ENCODE data around the gene ASPA. TPM values are rescaled to one million over a fixed set of nuclear protein-coding genes. Genes with fewer than 3 reads are reported as not detected.

Gene ASPA
- total and polyA plus RNA-seq, 2 of the 13 experiments (the other 11 are each of a cell fraction or from before 2014, with no cell fraction given), result not detected

DNA sequence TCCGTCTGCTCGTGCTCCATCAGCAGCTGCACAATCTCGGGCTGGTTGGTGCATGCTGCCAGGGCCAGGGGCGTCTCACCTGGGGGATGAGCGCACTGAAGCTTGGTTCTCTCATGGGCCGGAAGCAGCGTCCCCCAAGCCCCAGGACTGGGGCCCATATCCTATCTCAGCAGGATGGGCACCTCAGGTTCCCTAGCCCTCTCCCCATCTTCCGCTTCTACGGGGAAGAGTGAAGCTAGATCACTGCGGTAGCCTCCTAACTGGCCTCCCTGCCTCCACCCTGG is 57.0 kb downstream of the ASPA start:
- WGBS (ENCODE audit: low lambda C conversion rate), result 97% methylated on average over 3 of the region's 10 CpGs
- ChIA-PET CTCF (ENCODE audit: low intra/inter-chr PET ratio, low total read pairs) (no interaction called here), POLR2A (no interaction called here)
- no TSS peak for BruUV-seq (replicated peaks)
- H3K36me3 ChIP-seq (replicated peaks in 1 of 2; ENCODE audit: control insufficient read depth in 1 of 2, insufficient read depth in 2 of 2, low read length in 2 of 2), result no peaks in the 10 kb centered on the region
- no peak overlapping the region for H3K4me2 ChIP-seq (ENCODE audit: low read depth, low read length)
- no peaks in the 10 kb centered on the region for H3K79me2 ChIP-seq (ENCODE audit: insufficient read depth, low read length)
- H3K27ac ChIP-seq (ENCODE audit: extremely low read length, insufficient read depth, low read length), result no peak overlapping the region
- H3K4me1 ChIP-seq (ENCODE audit: insufficient read depth, low read length), result peaks cover 49% of the 10 kb centered on the region
- FAIRE-seq (no peak), ATAC-seq (no peak), DNase-seq (ENCODE audit: low spot score) (no peak)
- in situ Hi-C loops (cut with HindIII; ENCODE audit: extremely low pct_ligation_motif_present, low pct_unique_long_range_greater_than_20kb) (no loop called here), intact Hi-C loops (cut with micrococcal nuclease; ENCODE audit: unreplicated experiment) (loop anchor here (5.0 kb wide), 1 partner anchor 60 kb away; the partner anchor contains the start of gene SPATA22)
- no peak overlapping the region for H3K9ac ChIP-seq (ENCODE audit: insufficient read depth, low read depth, low read length)
- no peaks in the 10 kb centered on the region for H4K20me1 ChIP-seq (ENCODE audit: insufficient read depth, low read length)
- no peaks in the 10 kb centered on the region for H3K27me3 ChIP-seq (ENCODE audit: control insufficient read depth in 1 of 2, insufficient read depth in 2 of 2, low read length in 2 of 2)
- no peak overlapping the region for H2AFZ ChIP-seq (ENCODE audit: low read length)
- H3K9me3 ChIP-seq (ENCODE audit: low read length), result no peaks in the 10 kb centered on the region
- no peak overlapping the region for H3K4me3 ChIP-seq (replicated peaks in 1 of 3; ENCODE audit: insufficient read depth in 1 of 3, low read depth in 2 of 3, low read length in 3 of 3)
- TF ChIP-seq ZNF468 (CRISPR knock-in tag; IDR thresholded peaks at IDR 0.05), result no peak
- no peak for TF ChIP-seq ZNF652 (CRISPR knock-in tag; IDR thresholded peaks at IDR 0.05; ENCODE audit: borderline replicate concordance, low read depth)
- TF ChIP-seq ZNF878 (CRISPR knock-in tag; IDR thresholded peaks at IDR 0.05), result no peak
- no peak for TF ChIP-seq ZNF292 (CRISPR knock-in tag; IDR thresholded peaks at IDR 0.05; ENCODE audit: borderline replicate concordance, low read depth)
- no peak for TF ChIP-seq GATA4 (IDR thresholded peaks at IDR 0.05; ENCODE audit: borderline replicate concordance, low read depth)
- TF ChIP-seq ZNF121 (CRISPR knock-in tag; IDR thresholded peaks at IDR 0.05), result no peak
- TF ChIP-seq ZNF629 (CRISPR knock-in tag; conservative IDR thresholded peaks at IDR 0.05), result no peak
- TF ChIP-seq BRD4 (CRISPR knock-in tag; IDR thresholded peaks at IDR 0.05), result no peak
- no peak for TF ChIP-seq SCMH1 (CRISPR knock-in tag; IDR thresholded peaks at IDR 0.05; ENCODE audit: borderline replicate concordance)
- TF ChIP-seq TGIF2 (CRISPR knock-in tag; IDR thresholded peaks at IDR 0.05), result no peak
- no peak for TF ChIP-seq SOX5 (CRISPR knock-in tag; IDR thresholded peaks at IDR 0.05; ENCODE audit: borderline replicate concordance)
- no peak for TF ChIP-seq ETV5 (CRISPR knock-in tag; IDR thresholded peaks at IDR 0.05; ENCODE audit: borderline replicate concordance)
- TF ChIP-seq FOXC1 (CRISPR knock-in tag; IDR thresholded peaks at IDR 0.05; ENCODE audit: borderline replicate concordance), result no peak
- TF ChIP-seq XRCC5 (optimal IDR thresholded peaks at IDR 0.05; ENCODE audit: low read length), result no peak
- no peak for TF ChIP-seq YEATS4 (CRISPR knock-in tag; IDR thresholded peaks at IDR 0.05; ENCODE audit: borderline replicate concordance)
- TF ChIP-seq DR1 (CRISPR knock-in tag; IDR thresholded peaks at IDR 0.05), result no peak
- no peak for TF ChIP-seq PAF1 (CRISPR knock-in tag; IDR thresholded peaks at IDR 0.05)
- no peak for TF ChIP-seq ZNF484 (CRISPR knock-in tag; IDR thresholded peaks at IDR 0.05; ENCODE audit: borderline replicate concordance, low read depth)
- no peak for TF ChIP-seq POLR2AphosphoS2 (IDR thresholded peaks at IDR 0.05; ENCODE audit: low read depth, low read length)
- TF ChIP-seq, protein P1, sequence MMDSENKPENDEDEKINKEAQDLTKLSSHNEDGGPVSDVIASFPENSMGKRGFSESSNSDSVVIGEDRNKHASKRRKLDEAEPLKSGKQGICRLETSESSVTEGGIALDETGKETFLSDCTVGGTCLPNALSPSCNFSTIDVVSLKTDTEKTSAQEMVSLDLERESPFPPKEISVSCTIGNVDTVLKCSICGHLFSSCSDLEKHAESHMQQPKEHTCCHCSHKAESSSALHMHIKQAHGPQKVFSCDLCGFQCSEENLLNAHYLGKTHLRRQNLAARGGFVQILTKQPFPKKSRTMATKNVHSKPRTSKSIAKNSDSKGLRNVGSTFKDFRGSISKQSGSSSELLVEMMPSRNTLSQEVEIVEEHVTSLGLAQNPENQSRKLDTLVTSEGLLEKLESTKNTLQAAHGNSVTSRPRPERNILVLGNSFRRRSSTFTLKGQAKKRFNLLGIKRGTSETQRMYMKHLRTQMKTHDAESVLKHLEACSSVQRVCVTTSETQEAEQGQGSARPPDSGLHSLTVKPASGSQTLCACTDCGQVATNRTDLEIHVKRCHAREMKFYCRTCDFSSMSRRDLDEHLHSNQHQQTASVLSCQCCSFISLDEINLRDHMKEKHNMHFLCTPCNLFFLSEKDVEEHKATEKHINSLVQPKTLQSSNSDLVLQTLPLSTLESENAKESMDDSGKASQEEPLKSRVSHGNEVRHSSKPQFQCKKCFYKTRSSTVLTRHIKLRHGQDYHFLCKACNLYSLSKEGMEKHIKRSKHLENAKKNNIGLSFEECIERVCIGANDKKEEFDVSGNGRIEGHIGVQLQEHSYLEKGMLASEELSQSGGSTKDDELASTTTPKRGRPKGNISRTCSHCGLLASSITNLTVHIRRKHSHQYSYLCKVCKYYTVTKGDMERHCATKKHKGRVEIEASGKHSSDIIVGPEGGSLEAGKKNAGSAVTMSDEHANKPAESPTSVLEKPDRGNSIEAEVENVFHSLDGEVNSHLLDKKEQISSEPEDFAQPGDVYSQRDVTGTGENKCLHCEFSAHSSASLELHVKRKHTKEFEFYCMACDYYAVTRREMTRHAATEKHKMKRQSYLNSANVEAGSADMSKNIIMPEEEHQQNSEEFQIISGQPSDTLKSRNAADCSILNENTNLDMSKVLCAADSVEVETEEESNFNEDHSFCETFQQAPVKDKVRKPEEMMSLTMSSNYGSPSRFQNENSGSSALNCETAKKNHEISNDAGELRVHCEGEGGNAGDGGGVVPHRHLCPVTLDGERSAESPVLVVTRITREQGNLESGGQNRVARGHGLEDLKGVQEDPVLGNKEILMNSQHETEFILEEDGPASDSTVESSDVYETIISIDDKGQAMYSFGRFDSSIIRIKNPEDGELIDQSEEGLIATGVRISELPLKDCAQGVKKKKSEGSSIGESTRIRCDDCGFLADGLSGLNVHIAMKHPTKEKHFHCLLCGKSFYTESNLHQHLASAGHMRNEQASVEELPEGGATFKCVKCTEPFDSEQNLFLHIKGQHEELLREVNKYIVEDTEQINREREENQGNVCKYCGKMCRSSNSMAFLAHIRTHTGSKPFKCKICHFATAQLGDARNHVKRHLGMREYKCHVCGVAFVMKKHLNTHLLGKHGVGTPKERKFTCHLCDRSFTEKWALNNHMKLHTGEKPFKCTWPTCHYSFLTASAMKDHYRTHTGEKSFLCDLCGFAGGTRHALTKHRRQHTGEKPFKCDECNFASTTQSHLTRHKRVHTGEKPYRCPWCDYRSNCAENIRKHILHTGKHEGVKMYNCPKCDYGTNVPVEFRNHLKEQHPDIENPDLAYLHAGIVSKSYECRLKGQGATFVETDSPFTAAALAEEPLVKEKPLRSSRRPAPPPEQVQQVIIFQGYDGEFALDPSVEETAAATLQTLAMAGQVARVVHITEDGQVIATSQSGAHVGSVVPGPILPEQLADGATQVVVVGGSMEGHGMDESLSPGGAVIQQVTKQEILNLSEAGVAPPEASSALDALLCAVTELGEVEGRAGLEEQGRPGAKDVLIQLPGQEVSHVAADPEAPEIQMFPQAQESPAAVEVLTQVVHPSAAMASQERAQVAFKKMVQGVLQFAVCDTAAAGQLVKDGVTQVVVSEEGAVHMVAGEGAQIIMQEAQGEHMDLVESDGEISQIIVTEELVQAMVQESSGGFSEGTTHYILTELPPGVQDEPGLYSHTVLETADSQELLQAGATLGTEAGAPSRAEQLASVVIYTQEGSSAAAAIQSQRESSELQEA (CRISPR knock-in tag; IDR thresholded peaks at IDR 0.05; ENCODE audit: not compliant biosample characterization), result no peak
